HepG2 (cell line): ENCODE measurements around the gene KAZN. TPM values are rescaled to one million over a fixed set of nuclear protein-coding genes. Genes with fewer than 3 reads are reported as not detected.

Source experiments
- ATAC-seq: fragments of 200-7000 bp; cut with Tn5 transposase; 3 replicates; pipeline ENCODE4 v1.9.1; 2020; ENCODE audit warnings: mild to moderate bottlenecking, moderate library complexity
- BruUV-seq: library from RNA; stranded (reverse); fragments of 400-500 nt; replicated peaks from 2 replicates; lab custom pipeline; 2021; lab: Mats Ljungman, UMichigan
- CTCF ChIA-PET: fragments of 300-600 bp; formaldehyde crosslinking; extraction: SDS; loops from one replicate; lab custom pipeline; 2021; ENCODE audit warnings: low total read pairs, inconsistent platforms, low intra/inter-chr PET ratio; lab: Yijun Ruan, JAX
- POLR2A ChIA-PET: fragments of 350-600 bp; sonication (Branson Sonifier 250); formaldehyde crosslinking; loops from one replicate; lab custom pipeline; 2020; ENCODE audit warnings: antibody characterized with exemption, inconsistent platforms; lab: Yijun Ruan, JAX
- DNase-seq: peaks from one replicate; pipeline ENCODE4 v3.0.0-alpha.2; 2015; ENCODE audit warnings: low spot score
- FAIRE-seq: peaks from 3 replicates; lab custom pipeline; 2011; peaks lifted over from hg19 to GRCh38; lab: Jason Lieb, UNC
- H2AFZ ChIP-seq: one replicate; pipeline ENCODE4 v1.6.1; 2011; ENCODE audit warnings: low read length, inconsistent platforms
- H3K27ac ChIP-seq: fragments of 300-600 bp; 3 replicates; pipeline ENCODE4 v1.8.0; 2011; ENCODE audit warnings: mixed run types, mild to moderate bottlenecking, mixed read lengths, low read length, inconsistent platforms; ENCODE audit not compliant: insufficient read depth; ENCODE audit errors: extremely low read length
- H3K27me3 ChIP-seq, 2 experiments: fragments of 200-600 bp in 1 of 2; 2 replicates in 1 of 2; 3 replicates in 1 of 2; pipeline versions ENCODE4 v1.6.0 to v1.8.0; 2011; ENCODE audit warnings: low read length in 2 of 2, mild to moderate bottlenecking in 2 of 2, moderate library complexity in 2 of 2, inconsistent platforms in 1 of 2; ENCODE audit not compliant: insufficient read depth in 2 of 2, control insufficient read depth in 1 of 2
- H3K36me3 ChIP-seq, 2 experiments: fragments of 200-600 bp in 1 of 2; replicated peaks in 1 of 2; 2 replicates in 1 of 2; 3 replicates in 1 of 2; pipeline versions ENCODE4 v1.5.1 to v1.8.0; 2011; ENCODE audit warnings: low read length in 2 of 2, inconsistent platforms in 1 of 2; ENCODE audit not compliant: insufficient read depth in 2 of 2, control insufficient read depth in 1 of 2
- H3K4me1 ChIP-seq: 2 replicates; pipeline ENCODE4 v1.5.1; 2012; ENCODE audit warnings: low read length, inconsistent platforms; ENCODE audit not compliant: insufficient read depth
- H3K4me2 ChIP-seq: 2 replicates; pipeline ENCODE4 v1.6.0; 2011; ENCODE audit warnings: low read depth, low read length, inconsistent platforms
- H3K4me3 ChIP-seq, 3 experiments: fragments of 200-600 bp in 1 of 3; sonication (generic), shearing (Covaris generic) in 1 of 3; replicated peaks in 1 of 3; 2 replicates each; pipeline ENCODE4 v1.5.1; 2011 to 2016; ENCODE audit warnings: low read length in 3 of 3, inconsistent platforms in 2 of 3, low read depth in 2 of 3, mild to moderate bottlenecking in 2 of 3, control low read depth in 1 of 3, mixed read lengths in 1 of 3; ENCODE audit not compliant: insufficient read depth in 1 of 3
- H3K79me2 ChIP-seq: one replicate; pipeline ENCODE4 v1.6.1; 2011; ENCODE audit warnings: low read length, inconsistent platforms; ENCODE audit not compliant: insufficient read depth
- H3K9ac ChIP-seq: 2 replicates; pipeline ENCODE4 v1.6.0; 2011; ENCODE audit warnings: mild to moderate bottlenecking, low read depth, low read length, inconsistent platforms; ENCODE audit not compliant: insufficient read depth
- H3K9me3 ChIP-seq: 2 replicates; pipeline ENCODE4 v1.5.1; 2012; ENCODE audit warnings: mild to moderate bottlenecking, low read length
- H4K20me1 ChIP-seq: 2 replicates; pipeline ENCODE4 v1.6.0; 2011; ENCODE audit warnings: inconsistent platforms, mild to moderate bottlenecking, low read length, moderate library complexity; ENCODE audit not compliant: insufficient read depth
- ADNP ChIP-seq: sonication (generic); formaldehyde crosslinking; IDR thresholded peaks from 2 replicates; pipeline ENCODE4 v1.4.0; 2020; ENCODE audit warnings: missing genetic modification reagents
- KDM5B ChIP-seq: sonication (generic); formaldehyde crosslinking; IDR thresholded peaks from 2 replicates; pipeline ENCODE4 v1.4.0; 2020; ENCODE audit warnings: missing genetic modification reagents, mild to moderate bottlenecking, borderline replicate concordance
- RARG ChIP-seq: sonication (generic); formaldehyde crosslinking; IDR thresholded peaks from 2 replicates; pipeline ENCODE4 v1.4.0; 2020; ENCODE audit warnings: low read depth, mild to moderate bottlenecking, missing genetic modification reagents
- RBM39 ChIP-seq: fragments of 200-400 bp; formaldehyde crosslinking; IDR thresholded peaks from one replicate; pipeline ENCODE4 v1.6.1; 2018; ENCODE audit warnings: antibody characterized with exemption, mild to moderate bottlenecking, low read depth, low read length; ENCODE audit not compliant: poor library complexity, severe bottlenecking
- SOX13 ChIP-seq, 3 experiments: fragments of 450-650 bp in 1 of 3; sonication (generic) in 1 of 3; formaldehyde crosslinking in 1 of 3; IDR thresholded peaks in 2 of 3; conservative IDR thresholded peaks in 1 of 3; 2 replicates each; pipeline versions ENCODE4 v1.5.0 to v1.6.1; 2016 to 2020; ENCODE audit warnings: antibody characterized with exemption in 1 of 3, mild to moderate bottlenecking in 1 of 3, missing compliant biosample characterization in 1 of 3, missing genetic modification reagents in 1 of 3, moderate library complexity in 1 of 3
- TSC22D2 ChIP-seq: sonication (generic); formaldehyde crosslinking; IDR thresholded peaks from 2 replicates; pipeline ENCODE4 v1.5.1; 2020; ENCODE audit warnings: missing genetic modification reagents, mild to moderate bottlenecking, borderline replicate concordance
- ZFP90 ChIP-seq: sonication (generic); formaldehyde crosslinking; IDR thresholded peaks from 2 replicates; pipeline ENCODE4 v1.8.0; 2022; ENCODE audit warnings: missing genetic modification reagents, mild to moderate bottlenecking, inconsistent platforms, borderline replicate concordance
- ZNF432 ChIP-seq: sonication (generic); formaldehyde crosslinking; IDR thresholded peaks from 2 replicates; pipeline ENCODE4 v1.5.0; 2020; ENCODE audit warnings: missing genetic modification reagents, mild to moderate bottlenecking, borderline replicate concordance
- ZNF672 ChIP-seq: sonication (generic); formaldehyde crosslinking; IDR thresholded peaks from 2 replicates; pipeline ENCODE4 v1.8.1; 2022; ENCODE audit warnings: missing genetic modification reagents
- ZNF713 ChIP-seq: sonication (generic); formaldehyde crosslinking; IDR thresholded peaks from 2 replicates; pipeline ENCODE4 v1.4.0; 2020; ENCODE audit warnings: mild to moderate bottlenecking, missing genetic modification reagents
- ZNF746 ChIP-seq: sonication (generic); formaldehyde crosslinking; IDR thresholded peaks from 2 replicates; pipeline ENCODE4 v1.8.0; 2022; ENCODE audit warnings: mild to moderate bottlenecking, missing genetic modification reagents
- ZNF788 ChIP-seq: sonication (generic); formaldehyde crosslinking; IDR thresholded peaks from 2 replicates; pipeline ENCODE4 v1.5.0; 2020; ENCODE audit warnings: mild to moderate bottlenecking, missing genetic modification reagents, borderline replicate concordance
- ZNF83 ChIP-seq: sonication (generic); formaldehyde crosslinking; IDR thresholded peaks from 2 replicates; pipeline ENCODE4 v1.4.0; 2020; ENCODE audit warnings: missing genetic modification reagents, mild to moderate bottlenecking, borderline replicate concordance
- WGBS: methylation state at CpG from one replicate; pipeline ENCODE4 v1.1.6; 2017; ENCODE audit warnings: low lambda C conversion rate; 5-methylcytosine and 5-hydroxymethylcytosine counted together
- in situ Hi-C: cut with HindIII; loops from 2 replicates; pipeline ENCODE4 v1.10.0; 2017; ENCODE audit warnings: low pct_unique_long_range_greater_than_20kb; ENCODE audit not compliant: extremely low pct_ligation_motif_present
- intact Hi-C: fragments of 100-400 bp; cut with micrococcal nuclease; formaldehyde crosslinking; loops from one replicate; pipeline ENCODE4 v1.10.0; 2022; ENCODE audit not compliant: unreplicated experiment
- polyA plus RNA-seq, 8 experiments: library from polyadenylated mRNA; depleted of rRNA in 3 of 8; stranded (reverse) in 7 of 8; unstranded in 1 of 8; fragments of >200 nt; fragmentation: Illumina TruSeq in 4 of 8; extraction: Trizol in 4 of 8; gene quantifications; 2 replicates each; pipeline versions ENCODE4 v1.2.1 to v1.2.3, GENCODE V29; 2011 to 2016; ENCODE audit warnings: low read depth in 4 of 8, missing spikeins in 1 of 8, mixed read lengths in 1 of 8; ENCODE audit not compliant: insufficient read depth in 1 of 8
- total RNA-seq, 5 experiments: library from RNA; depleted of rRNA; stranded (reverse); fragments of >200 nt; fragmentation: Illumina TruSeq; extraction: Trizol; gene quantifications; 2 replicates each; pipeline ENCODE4 v1.2.3, GENCODE V29; 2016; ENCODE audit warnings: low read depth in 1 of 5
- TF ChIP-seq, protein P1 (sequence below): fragments of 450-650 bp; IDR thresholded peaks from 2 replicates; pipeline ENCODE4 v1.6.1; 2016
- TF ChIP-seq, protein P2 (sequence below): IDR thresholded peaks from 2 replicates; pipeline ENCODE4 v1.6.1; 2016; ENCODE audit warnings: missing compliant biosample characterization, missing genetic modification reagents, borderline replicate concordance
- TF ChIP-seq, protein P3 (sequence below): sonication (generic); formaldehyde crosslinking; IDR thresholded peaks from 2 replicates; pipeline ENCODE4 v1.4.0; 2020; ENCODE audit warnings: missing genetic modification reagents

KAZN gene
- total and polyA plus RNA-seq, 2 of the 13 experiments (the other 11 are each of a cell fraction or from before 2014, with no cell fraction given): 10.4 to 13.5 TPM

DNA sequence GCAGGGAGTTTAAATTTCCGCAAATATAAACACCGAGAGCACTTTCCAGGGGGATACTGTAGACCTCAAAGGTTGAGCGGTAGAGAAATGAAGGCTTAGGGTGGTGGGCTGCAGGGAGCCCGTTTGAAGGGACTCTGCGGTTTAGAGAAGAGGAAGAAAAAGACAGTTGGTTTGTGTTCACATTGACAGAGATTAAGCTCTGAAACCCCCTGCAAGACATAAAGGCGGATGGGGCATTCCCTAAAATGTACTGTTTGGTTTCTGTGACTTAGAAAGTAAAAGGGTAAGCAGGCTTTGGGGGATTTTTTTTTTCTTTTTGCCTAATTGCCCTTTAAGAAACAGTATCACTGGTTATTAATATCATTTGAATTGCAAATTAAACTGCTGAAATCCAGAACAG lies 1.3 kb downstream of the KAZN start (continued):
- TF ChIP-seq KDM5B (no peak), TSC22D2 (CRISPR knock-in tag) (no peak), ZNF746 (CRISPR knock-in tag) (no peak), ZNF788 (CRISPR knock-in tag) (no peak), ADNP (CRISPR knock-in tag) (no peak), RARG (no peak), SOX13 (IDR thresholded peaks at IDR 0.05) (no peak), SOX13 (CRISPR knock-in tag; conservative IDR thresholded peaks at IDR 0.05 in 1 of 2, IDR thresholded peaks at IDR 0.05 in 1 of 2) (no peak)
- TF ChIP-seq, protein P1, sequence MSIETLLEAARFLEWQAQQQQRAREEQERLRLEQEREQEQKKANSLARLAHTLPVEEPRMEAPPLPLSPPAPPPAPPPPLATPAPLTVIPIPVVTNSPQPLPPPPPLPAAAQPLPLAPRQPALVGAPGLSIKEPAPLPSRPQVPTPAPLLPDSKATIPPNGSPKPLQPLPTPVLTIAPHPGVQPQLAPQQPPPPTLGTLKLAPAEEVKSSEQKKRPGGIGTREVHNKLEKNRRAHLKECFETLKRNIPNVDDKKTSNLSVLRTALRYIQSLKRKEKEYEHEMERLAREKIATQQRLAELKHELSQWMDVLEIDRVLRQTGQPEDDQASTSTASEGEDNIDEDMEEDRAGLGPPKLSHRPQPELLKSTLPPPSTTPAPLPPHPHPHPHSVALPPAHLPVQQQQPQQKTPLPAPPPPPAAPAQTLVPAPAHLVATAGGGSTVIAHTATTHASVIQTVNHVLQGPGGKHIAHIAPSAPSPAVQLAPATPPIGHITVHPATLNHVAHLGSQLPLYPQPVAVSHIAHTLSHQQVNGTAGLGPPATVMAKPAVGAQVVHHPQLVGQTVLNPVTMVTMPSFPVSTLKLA: no peak
- TF ChIP-seq, protein P2, sequence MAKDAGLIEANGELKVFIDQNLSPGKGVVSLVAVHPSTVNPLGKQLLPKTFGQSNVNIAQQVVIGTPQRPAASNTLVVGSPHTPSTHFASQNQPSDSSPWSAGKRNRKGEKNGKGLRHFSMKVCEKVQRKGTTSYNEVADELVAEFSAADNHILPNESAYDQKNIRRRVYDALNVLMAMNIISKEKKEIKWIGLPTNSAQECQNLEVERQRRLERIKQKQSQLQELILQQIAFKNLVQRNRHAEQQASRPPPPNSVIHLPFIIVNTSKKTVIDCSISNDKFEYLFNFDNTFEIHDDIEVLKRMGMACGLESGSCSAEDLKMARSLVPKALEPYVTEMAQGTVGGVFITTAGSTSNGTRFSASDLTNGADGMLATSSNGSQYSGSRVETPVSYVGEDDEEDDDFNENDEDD: no peak
- TF ChIP-seq, all 625 proteins: peak for 0

DNA sequence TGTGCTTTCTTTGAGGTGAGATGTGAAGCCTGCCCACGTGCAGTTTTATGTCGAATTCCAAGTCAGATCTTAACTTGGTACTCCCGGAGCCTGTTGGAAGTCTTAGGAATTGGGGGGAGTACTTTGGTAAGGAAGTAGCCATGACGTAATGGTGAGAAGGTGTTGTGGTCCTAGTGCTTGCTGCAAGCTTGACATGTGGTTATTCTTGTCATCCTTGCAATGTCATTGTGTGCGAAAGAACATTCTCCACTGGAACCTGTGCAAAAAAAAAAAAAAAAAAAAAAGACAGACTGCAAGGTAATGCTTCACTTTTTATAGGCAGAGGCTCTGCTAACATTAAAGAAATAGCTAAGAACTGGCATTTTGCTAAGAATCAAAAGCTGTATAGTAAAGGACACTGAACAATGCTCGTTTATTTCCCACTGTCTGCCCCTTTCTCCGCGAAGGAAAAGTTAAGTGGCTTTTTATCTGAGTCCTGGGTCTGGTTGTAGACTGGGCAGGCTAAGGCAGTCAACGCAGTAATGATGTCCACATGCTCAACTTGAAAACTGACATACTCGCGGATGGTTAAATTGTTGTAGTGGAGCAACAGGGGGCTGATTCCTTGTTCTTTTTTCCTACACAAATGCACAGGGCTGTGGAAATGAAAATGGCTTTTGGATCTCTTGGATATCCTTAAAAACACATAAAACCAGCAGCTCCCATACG lies 2.1 kb downstream of the KAZN start:
- Histone ChIP-seq H2AFZ (no peak overlapping the region), H3K27ac (no peak overlapping the region), H3K4me3 (no peak overlapping the region), H4K20me1 (no peaks in the 10 kb centered on the region), H3K9ac (no peak overlapping the region), H3K9me3 (no peaks in the 10 kb centered on the region), H3K27me3 (peaks cover 2 to 47% of the 10 kb centered on the region in 2 experiments; a peak in 4 of 5 replicates), H3K36me3 (no peaks in the 10 kb centered on the region), H3K4me2 (no peak overlapping the region), H3K4me1 (no peaks in the 10 kb centered on the region), H3K79me2 (no peaks in the 10 kb centered on the region)
- DNase-seq (no peak), FAIRE-seq (no peak), ATAC-seq (no peak)
- ChIA-PET CTCF (no interaction called here), POLR2A (no interaction called here)
- in situ Hi-C loops: no loop called here
- WGBS: 18% methylated on average over 12 of the region's 12 CpGs
- BruUV-seq: no TSS peak
- intact Hi-C loops: no loop called here
- TF ChIP-seq RBM39 (no peak), ZNF83 (no peak), ZNF672 (CRISPR knock-in tag) (no peak), ZNF432 (no peak), ZFP90 (CRISPR knock-in tag) (no peak), ZNF713 (CRISPR knock-in tag) (no peak)
- TF ChIP-seq, protein P3, sequence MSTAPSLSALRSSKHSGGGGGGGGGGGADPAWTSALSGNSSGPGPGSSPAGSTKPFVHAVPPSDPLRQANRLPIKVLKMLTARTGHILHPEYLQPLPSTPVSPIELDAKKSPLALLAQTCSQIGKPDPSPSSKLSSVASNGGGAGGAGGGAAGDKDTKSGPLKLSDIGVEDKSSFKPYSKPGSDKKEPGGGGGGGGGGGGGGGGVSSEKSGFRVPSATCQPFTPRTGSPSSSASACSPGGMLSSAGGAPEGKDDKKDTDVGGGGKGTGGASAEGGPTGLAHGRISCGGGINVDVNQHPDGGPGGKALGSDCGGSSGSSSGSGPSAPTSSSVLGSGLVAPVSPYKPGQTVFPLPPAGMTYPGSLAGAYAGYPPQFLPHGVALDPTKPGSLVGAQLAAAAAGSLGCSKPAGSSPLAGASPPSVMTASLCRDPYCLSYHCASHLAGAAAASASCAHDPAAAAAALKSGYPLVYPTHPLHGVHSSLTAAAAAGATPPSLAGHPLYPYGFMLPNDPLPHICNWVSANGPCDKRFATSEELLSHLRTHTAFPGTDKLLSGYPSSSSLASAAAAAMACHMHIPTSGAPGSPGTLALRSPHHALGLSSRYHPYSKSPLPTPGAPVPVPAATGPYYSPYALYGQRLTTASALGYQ: no peak
